Nephron progenitor cell (in vitro differentiated cells): ENCODE results near the gene PTPRU.

Experiments used
- DNase-seq: peaks from one replicate; pipeline ENCODE4 v3.0.0; 2021
- H3K27ac Mint-ChIP-seq: 2 replicates; pipeline ENCODE4 v1.8.0; 2021; ENCODE audit warnings: mild to moderate bottlenecking, moderate library complexity, mixed read lengths
- H3K27me3 Mint-ChIP-seq: 2 replicates; pipeline ENCODE4 v1.8.0; 2021; ENCODE audit warnings: mild to moderate bottlenecking, low read depth, mixed read lengths; ENCODE audit not compliant: poor library complexity
- H3K36me3 Mint-ChIP-seq: 2 replicates; pipeline ENCODE4 v1.8.0; 2021; ENCODE audit warnings: low read depth, mixed read lengths
- H3K4me1 Mint-ChIP-seq: 2 replicates; pipeline ENCODE4 v1.8.0; 2021; ENCODE audit warnings: mixed read lengths
- H3K4me3 Mint-ChIP-seq: 2 replicates; pipeline ENCODE4 v1.8.0; 2021; ENCODE audit warnings: mild to moderate bottlenecking, moderate library complexity, mixed read lengths
- H3K9me3 Mint-ChIP-seq: 2 replicates; pipeline ENCODE4 v1.8.0; 2021; ENCODE audit warnings: mild to moderate bottlenecking, moderate library complexity, mixed read lengths
- TF ChIP-seq, protein P1 (sequence below): fragments of 200-600 bp; sonication (generic); IDR thresholded peaks from 2 replicates; pipeline ENCODE4 v1.5.0; 2021; ENCODE audit warnings: antibody characterized with exemption

The PTPRU gene

DNA sequence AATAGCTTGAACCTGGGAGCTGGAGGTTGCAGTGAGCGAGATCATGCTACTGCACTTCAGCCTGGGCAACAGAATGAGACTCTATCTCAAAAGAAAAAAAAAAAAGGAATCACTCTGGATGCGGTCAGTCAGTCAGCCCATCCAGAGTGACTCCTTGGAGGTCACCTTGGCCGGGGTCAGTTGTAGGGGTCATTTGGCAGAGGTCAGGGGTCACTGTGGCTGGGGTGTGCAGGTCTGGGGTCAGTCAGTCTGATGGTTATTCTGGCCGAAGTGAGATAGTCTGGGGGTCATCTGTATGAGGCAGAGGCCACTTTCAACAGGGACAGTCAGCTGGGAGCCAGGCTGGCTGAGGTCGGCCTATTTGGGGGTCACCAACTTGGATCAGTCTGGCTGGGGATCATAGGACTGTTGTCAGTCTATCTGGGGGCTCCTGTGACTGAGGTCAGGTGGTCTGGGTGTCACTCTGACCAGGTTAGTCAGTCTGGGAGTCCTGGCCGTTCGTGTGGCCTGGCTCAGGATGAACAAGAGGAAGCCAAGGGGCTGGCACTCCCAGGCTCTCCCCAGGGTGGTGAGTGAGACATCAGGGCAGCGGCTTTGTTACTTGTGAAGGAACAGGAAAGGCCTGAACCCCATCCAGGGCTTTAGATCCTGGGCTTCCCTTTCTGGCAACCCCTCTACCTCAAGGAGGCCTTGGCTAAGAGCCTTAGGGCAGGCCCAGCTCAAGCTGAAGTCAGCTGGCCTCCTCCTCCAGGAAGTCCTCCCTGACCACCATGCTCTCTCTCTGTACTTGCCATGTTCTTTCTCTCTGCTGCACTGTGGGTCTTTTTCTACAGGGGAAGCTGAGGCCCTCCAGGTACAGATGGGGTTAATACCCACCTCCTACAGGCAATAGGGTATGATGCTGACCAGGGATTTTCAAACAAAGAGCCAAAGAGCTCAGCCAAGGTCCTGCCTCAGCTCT lies 15.1 kb downstream of the PTPRU start:
- no peak overlapping the region for H3K27ac Mint-ChIP-seq
- H3K4me1 Mint-ChIP-seq = peaks cover 61% of the 10 kb centered on the region
- H3K9me3 Mint-ChIP-seq = no peaks in the 10 kb centered on the region
- TF ChIP-seq, protein P1, sequence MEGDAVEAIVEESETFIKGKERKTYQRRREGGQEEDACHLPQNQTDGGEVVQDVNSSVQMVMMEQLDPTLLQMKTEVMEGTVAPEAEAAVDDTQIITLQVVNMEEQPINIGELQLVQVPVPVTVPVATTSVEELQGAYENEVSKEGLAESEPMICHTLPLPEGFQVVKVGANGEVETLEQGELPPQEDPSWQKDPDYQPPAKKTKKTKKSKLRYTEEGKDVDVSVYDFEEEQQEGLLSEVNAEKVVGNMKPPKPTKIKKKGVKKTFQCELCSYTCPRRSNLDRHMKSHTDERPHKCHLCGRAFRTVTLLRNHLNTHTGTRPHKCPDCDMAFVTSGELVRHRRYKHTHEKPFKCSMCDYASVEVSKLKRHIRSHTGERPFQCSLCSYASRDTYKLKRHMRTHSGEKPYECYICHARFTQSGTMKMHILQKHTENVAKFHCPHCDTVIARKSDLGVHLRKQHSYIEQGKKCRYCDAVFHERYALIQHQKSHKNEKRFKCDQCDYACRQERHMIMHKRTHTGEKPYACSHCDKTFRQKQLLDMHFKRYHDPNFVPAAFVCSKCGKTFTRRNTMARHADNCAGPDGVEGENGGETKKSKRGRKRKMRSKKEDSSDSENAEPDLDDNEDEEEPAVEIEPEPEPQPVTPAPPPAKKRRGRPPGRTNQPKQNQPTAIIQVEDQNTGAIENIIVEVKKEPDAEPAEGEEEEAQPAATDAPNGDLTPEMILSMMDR = no peak
- no peak for DNase-seq
- no peak overlapping the region for H3K4me3 Mint-ChIP-seq
- no peaks in the 10 kb centered on the region for H3K36me3 Mint-ChIP-seq
- peaks cover 3% of the 10 kb centered on the region for H3K27me3 Mint-ChIP-seq

- H3K36me3 Mint-ChIP-seq = no peaks in the 10 kb centered on the region
- DNase-seq = no peak
- no peak overlapping the region for H3K27ac Mint-ChIP-seq
- peaks cover 70% of the 10 kb centered on the region for H3K4me1 Mint-ChIP-seq
- no peaks in the 10 kb centered on the region for H3K9me3 Mint-ChIP-seq
- H3K27me3 Mint-ChIP-seq = no peaks in the 10 kb centered on the region
- TF ChIP-seq, protein P1 = no peak
- no peak overlapping the region for H3K4me3 Mint-ChIP-seq
Measured at GRCh38 chr1:29253180-29253579, 16.9 kb downstream of the PTPRU start.

DNA sequence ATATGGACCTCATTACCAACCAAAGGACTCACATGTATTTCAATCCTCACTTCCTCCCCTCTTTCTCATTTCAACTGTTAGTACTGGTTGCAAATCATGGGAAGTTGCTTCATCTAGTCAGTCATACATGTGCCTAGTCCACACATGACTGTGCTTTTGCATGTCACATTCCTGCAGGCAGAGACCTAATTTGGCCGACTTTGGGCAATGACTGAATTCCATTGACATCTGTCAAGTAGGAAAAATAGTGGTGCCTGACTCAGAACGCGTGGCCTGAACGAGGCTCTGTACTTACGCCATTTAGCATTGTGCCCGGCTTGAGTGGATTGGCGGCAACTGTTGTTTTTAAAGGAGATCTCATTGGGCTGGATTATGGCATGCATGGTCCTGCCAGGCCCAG lies 18.0 kb downstream of the PTPRU start:
- no peak overlapping the region for H3K27ac Mint-ChIP-seq
- H3K27me3 Mint-ChIP-seq = no peaks in the 10 kb centered on the region

GRCh38 chr1:29255134-29255666 lies 18.9 kb downstream of the PTPRU start:
- no peaks in the 10 kb centered on the region for H3K36me3 Mint-ChIP-seq
- no peak overlapping the region for H3K4me3 Mint-ChIP-seq
- no peak overlapping the region for H3K27ac Mint-ChIP-seq
- no peaks in the 10 kb centered on the region for H3K9me3 Mint-ChIP-seq
- H3K4me1 Mint-ChIP-seq = peaks cover 62% of the 10 kb centered on the region
- DNase-seq = no peak
- TF ChIP-seq, protein P1 = no peak
- H3K27me3 Mint-ChIP-seq = peaks cover 1% of the 10 kb centered on the region

More for the DNA sequence above, 18.0 kb downstream of the PTPRU start:
- no peak overlapping the region for H3K4me3 Mint-ChIP-seq
- peaks cover 68% of the 10 kb centered on the region for H3K4me1 Mint-ChIP-seq
- DNase-seq = no peak
- TF ChIP-seq, protein P1 = no peak
- no peaks in the 10 kb centered on the region for H3K9me3 Mint-ChIP-seq
- H3K36me3 Mint-ChIP-seq = no peaks in the 10 kb centered on the region

DNA sequence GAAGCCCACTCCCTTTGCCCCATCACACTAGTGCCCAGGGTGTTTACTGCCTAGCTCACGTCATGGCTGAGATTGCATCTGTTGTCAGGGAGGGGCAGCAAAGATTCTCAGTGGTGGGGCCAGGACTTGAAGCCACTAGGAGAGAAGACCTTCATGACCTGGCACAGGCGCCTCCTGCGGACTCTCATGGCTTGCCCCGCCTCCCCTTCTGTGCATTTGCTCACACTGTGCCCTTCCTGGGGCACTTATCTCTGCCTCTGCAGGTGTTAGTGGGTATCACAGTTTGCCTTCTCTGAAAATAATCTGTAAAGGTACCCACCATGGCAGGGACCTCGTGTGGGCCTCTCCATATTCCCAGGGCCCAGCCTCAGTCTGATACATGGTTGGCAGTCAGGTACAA lies 20.1 kb downstream of the PTPRU start:
- no peak for DNase-seq
- Mint-ChIP-seq H3K9me3 (no peaks in the 10 kb centered on the region), H3K27ac (no peak overlapping the region), H3K4me3 (no peak overlapping the region), H3K27me3 (peaks cover 6% of the 10 kb centered on the region), H3K36me3 (no peaks in the 10 kb centered on the region), H3K4me1 (peaks cover 55% of the 10 kb centered on the region)
- TF ChIP-seq, protein P1 = no peak
